ENCODE measurements around the gene SLC7A11. TPM values are rescaled to one million over a fixed set of nuclear protein-coding genes. Genes with fewer than 3 reads are reported as not detected.

The SLC7A11 gene
- total and polyA plus RNA-seq, 3 experiments from 2014 or later: 0.77 to 1.5 TPM; not detected in 1

- peaks cover 0 to 8% (median 0%) of the 10 kb centered on the region in 5 donors for H3K9me3 Mint-ChIP-seq
- ChIA-PET POLR2A (no interaction called here), CTCF (no interaction called here)
- no peak overlapping the region for H3K4me3 Mint-ChIP-seq
- Histone ChIP-seq H3K36me3 (ENCODE audit: insufficient read depth, low read length) (no peaks in the 10 kb centered on the region), H3K4me3 (ENCODE audit: low read length) (no peak overlapping the region), H3K27me3 (ENCODE audit: insufficient read depth, low read length, poor library complexity, severe bottlenecking) (no peaks in the 10 kb centered on the region), H3K9me3 (ENCODE audit: low read length) (no peaks in the 10 kb centered on the region), H3K27ac (ENCODE audit: low read depth, low read length) (no peak overlapping the region), H3K4me1 (ENCODE audit: insufficient read depth, low read length) (no peaks in the 10 kb centered on the region)
- H3K27ac Mint-ChIP-seq: no peak overlapping the region
- no peak for DNase-seq
- H3K4me1 Mint-ChIP-seq: no peaks in the 10 kb centered on the region
- H3K27me3 Mint-ChIP-seq: no peaks in the 10 kb centered on the region
- no peaks in the 10 kb centered on the region for H3K36me3 Mint-ChIP-seq
Observed at GRCh38 chr4:138188406-138189084, 53.6 kb downstream of the SLC7A11 start.

- no peaks in the 10 kb centered on the region for H3K9me3 ChIP-seq (ENCODE audit: low read length)
- no peak overlapping the region for H3K4me3 ChIP-seq (ENCODE audit: low read length)
- H3K27ac ChIP-seq (ENCODE audit: low read depth, low read length): no peak overlapping the region
- H3K4me1 ChIP-seq (ENCODE audit: insufficient read depth, low read length): no peaks in the 10 kb centered on the region
- H3K36me3 Mint-ChIP-seq: no peaks in the 10 kb centered on the region
- H3K27me3 ChIP-seq (ENCODE audit: insufficient read depth, low read length, poor library complexity, severe bottlenecking): no peaks in the 10 kb centered on the region
- POLR2A ChIA-PET: no interaction called here
- CTCF ChIA-PET: interaction anchor here (0.6 kb wide), 1 partner anchor 61 kb away, joined by 3 read pairs; no protein-coding TSS in a partner anchor
- no peak for DNase-seq
- H3K4me3 Mint-ChIP-seq: no peak overlapping the region
- H3K27ac Mint-ChIP-seq: no peak overlapping the region
- H3K27me3 Mint-ChIP-seq: no peaks in the 10 kb centered on the region
- H3K36me3 ChIP-seq (ENCODE audit: insufficient read depth, low read length): no peaks in the 10 kb centered on the region
- peaks cover 0 to 8% (median 0%) of the 10 kb centered on the region in 5 donors for H3K9me3 Mint-ChIP-seq
- no peaks in the 10 kb centered on the region for H3K4me1 Mint-ChIP-seq
Observed at GRCh38 chr4:138185859-138186645, 56.1 kb downstream of the SLC7A11 start.

- Mint-ChIP-seq H3K4me3 (no peak overlapping the region), H3K27me3 (no peaks in the 10 kb centered on the region), H3K4me1 (no peaks in the 10 kb centered on the region), H3K36me3 (no peaks in the 10 kb centered on the region), H3K9me3 (peaks cover 0 to 8% (median 0%) of the 10 kb centered on the region in 5 donors), H3K27ac (no peak overlapping the region)
- POLR2A ChIA-PET: no interaction called here
- H3K9me3 ChIP-seq (ENCODE audit: low read length): no peaks in the 10 kb centered on the region
- no peaks in the 10 kb centered on the region for H3K4me1 ChIP-seq (ENCODE audit: insufficient read depth, low read length)
- H3K27ac ChIP-seq (ENCODE audit: low read depth, low read length): no peak overlapping the region
- no peaks in the 10 kb centered on the region for H3K36me3 ChIP-seq (ENCODE audit: insufficient read depth, low read length)
- no peak for DNase-seq
- H3K27me3 ChIP-seq (ENCODE audit: insufficient read depth, low read length, poor library complexity, severe bottlenecking): no peaks in the 10 kb centered on the region
- CTCF ChIA-PET: no interaction called here
- H3K4me3 ChIP-seq (ENCODE audit: low read length): no peak overlapping the region
Observed at GRCh38 chr4:138184886-138185285, 57.3 kb downstream of the SLC7A11 start.

- no peak overlapping the region for H3K27ac ChIP-seq (ENCODE audit: low read depth, low read length)
- no peaks in the 10 kb centered on the region for H3K27me3 ChIP-seq (ENCODE audit: insufficient read depth, low read length, poor library complexity, severe bottlenecking)
- Mint-ChIP-seq H3K9me3 (peaks cover 0 to 5% (median 0%) of the 10 kb centered on the region in 5 donors), H3K27ac (no peak overlapping the region), H3K4me3 (no peak overlapping the region), H3K4me1 (no peaks in the 10 kb centered on the region), H3K27me3 (no peaks in the 10 kb centered on the region), H3K36me3 (no peaks in the 10 kb centered on the region)
- DNase-seq: no peak
- no peaks in the 10 kb centered on the region for H3K4me1 ChIP-seq (ENCODE audit: insufficient read depth, low read length)
- no peak overlapping the region for H3K4me3 ChIP-seq (ENCODE audit: low read length)
- no peaks in the 10 kb centered on the region for H3K9me3 ChIP-seq (ENCODE audit: low read length)
- ChIA-PET CTCF (no interaction called here), POLR2A (no interaction called here)
- H3K36me3 ChIP-seq (ENCODE audit: insufficient read depth, low read length): no peaks in the 10 kb centered on the region
Observed at GRCh38 chr4:138182838-138183426, 59.2 kb downstream of the SLC7A11 start.

GRCh38 chr4:138181287-138181686 lies 60.9 kb downstream of the SLC7A11 start:
- POLR2A ChIA-PET: no interaction called here
- Histone ChIP-seq H3K36me3 (ENCODE audit: insufficient read depth, low read length) (no peaks in the 10 kb centered on the region), H3K9me3 (ENCODE audit: low read length) (no peaks in the 10 kb centered on the region), H3K27ac (ENCODE audit: low read depth, low read length) (no peak overlapping the region), H3K4me3 (ENCODE audit: low read length) (no peak overlapping the region), H3K27me3 (ENCODE audit: insufficient read depth, low read length, poor library complexity, severe bottlenecking) (no peaks in the 10 kb centered on the region), H3K4me1 (ENCODE audit: insufficient read depth, low read length) (no peaks in the 10 kb centered on the region)
- CTCF ChIA-PET: no interaction called here
- no peak overlapping the region for H3K27ac Mint-ChIP-seq
- H3K4me1 Mint-ChIP-seq: no peaks in the 10 kb centered on the region
- H3K36me3 Mint-ChIP-seq: no peaks in the 10 kb centered on the region
- no peak for DNase-seq
- peaks cover 0 to 5% (median 2%) of the 10 kb centered on the region in 5 donors for H3K9me3 Mint-ChIP-seq
- H3K4me3 Mint-ChIP-seq: no peak overlapping the region
- peaks cover 0 to 1% of the 10 kb centered on the region in 2 donors for H3K27me3 Mint-ChIP-seq

- Histone ChIP-seq H3K4me1 (ENCODE audit: insufficient read depth, low read length) (no peaks in the 10 kb centered on the region), H3K9me3 (ENCODE audit: low read length) (no peaks in the 10 kb centered on the region), H3K4me3 (ENCODE audit: low read length) (no peak overlapping the region), H3K27ac (ENCODE audit: low read depth, low read length) (no peak overlapping the region), H3K36me3 (ENCODE audit: insufficient read depth, low read length) (no peaks in the 10 kb centered on the region), H3K27me3 (ENCODE audit: insufficient read depth, low read length, poor library complexity, severe bottlenecking) (no peaks in the 10 kb centered on the region)
- Mint-ChIP-seq H3K9me3 (peaks cover 0 to 5% (median 2%) of the 10 kb centered on the region in 5 donors), H3K27ac (no peak overlapping the region), H3K4me3 (no peak overlapping the region), H3K36me3 (no peaks in the 10 kb centered on the region), H3K27me3 (peaks cover 0 to 1% of the 10 kb centered on the region in 2 donors), H3K4me1 (no peaks in the 10 kb centered on the region)
- no peak for DNase-seq
- ChIA-PET POLR2A (no interaction called here), CTCF (no interaction called here)
Observed at GRCh38 chr4:138178566-138178965, 63.6 kb downstream of the SLC7A11 start.

GRCh38 chr4:138177278-138177968 lies 64.7 kb downstream of the SLC7A11 start:
- H3K4me1 Mint-ChIP-seq: no peaks in the 10 kb centered on the region
- ChIA-PET POLR2A (no interaction called here), CTCF (no interaction called here)
- DNase-seq: no peak
- H3K36me3 Mint-ChIP-seq: no peaks in the 10 kb centered on the region
- no peak overlapping the region for H3K27ac Mint-ChIP-seq
- H3K36me3 ChIP-seq (ENCODE audit: insufficient read depth, low read length): no peaks in the 10 kb centered on the region
- H3K9me3 ChIP-seq (ENCODE audit: low read length): no peaks in the 10 kb centered on the region
- H3K4me3 ChIP-seq (ENCODE audit: low read length): no peak overlapping the region
- H3K27me3 ChIP-seq (ENCODE audit: insufficient read depth, low read length, poor library complexity, severe bottlenecking): no peaks in the 10 kb centered on the region
- H3K4me1 ChIP-seq (ENCODE audit: insufficient read depth, low read length): no peaks in the 10 kb centered on the region
- H3K27me3 Mint-ChIP-seq: peaks cover 0 to 1% of the 10 kb centered on the region in 2 donors
- H3K4me3 Mint-ChIP-seq: no peak overlapping the region
- peaks cover 0 to 5% (median 2%) of the 10 kb centered on the region in 5 donors for H3K9me3 Mint-ChIP-seq
- no peak overlapping the region for H3K27ac ChIP-seq (ENCODE audit: low read depth, low read length)

Measured in CD8-positive, alpha-beta memory T cell (primary cell).